Esophagus squamous epithelium (tissue), 4 donors: ENCODE data around the gene EHBP1.

Source experiments
- CTCF ChIP-seq, 6 experiments: fragments of 450-650 bp in 4 of 6; fragments of 200-600 bp in 2 of 6; sonication (generic) in 2 of 6; IDR thresholded peaks; one replicate each; pipeline ENCODE4 v1.5.1; 2016 to 2019; ENCODE audit warnings: antibody characterized with exemption in 6 of 6, mild to moderate bottlenecking in 4 of 6, moderate library complexity in 4 of 6
- POLR2A ChIP-seq, 4 donors: fragments of 450-650 bp; IDR thresholded peaks; one replicate each; pipeline ENCODE4 v1.6.1; 2017; ENCODE audit warnings: antibody characterized with exemption in 4 of 4, mild to moderate bottlenecking in 4 of 4, moderate library complexity in 3 of 4

GRCh38 chr2:62800618-62801017, 95.1 kb downstream of the EHBP1 start:
- TF ChIP-seq POLR2A (IDR thresholded peaks at IDR 0.05) (no peak), CTCF (IDR thresholded peaks at IDR 0.05) (no peak)
